ES-I3 (cell line): ENCODE measurements around the gene NABP1.

Experiments used
- H3K36me3 ChIP-seq: 2 replicates; pipeline ENCODE4 v1.6.1; 2013; ENCODE audit warnings: mild to moderate bottlenecking, low read length, control low read depth, moderate library complexity; ENCODE audit not compliant: insufficient read depth
- H3K4me1 ChIP-seq: 2 replicates; pipeline ENCODE4 v1.6.1; 2013; ENCODE audit warnings: mild to moderate bottlenecking, control low read depth, low read length; ENCODE audit not compliant: insufficient read depth
- H3K9ac ChIP-seq: 2 replicates; pipeline ENCODE4 v1.6.1; 2013; ENCODE audit warnings: low read depth, mild to moderate bottlenecking, low read length, moderate library complexity
- H3K9me3 ChIP-seq: 2 replicates; pipeline ENCODE4 v1.6.1; 2013; ENCODE audit warnings: mild to moderate bottlenecking, low read length, moderate library complexity; ENCODE audit not compliant: control insufficient read depth, insufficient read depth

NABP1 gene

GRCh38 chr2:191701029-191701428, 23.1 kb downstream of the NABP1 start:
- no peaks in the 10 kb centered on the region for H3K9me3 ChIP-seq
- H3K4me1 ChIP-seq = no peaks in the 10 kb centered on the region
- no peak overlapping the region for H3K9ac ChIP-seq
- peaks cover 2% of the 10 kb centered on the region; the same call in 1 of the 2 replicates for H3K36me3 ChIP-seq

- Histone ChIP-seq H3K36me3 (no peaks in the 10 kb centered on the region), H3K9ac (no peak overlapping the region), H3K4me1 (0 out of 2 replicates have a peak, but pooled peaks cover 2% of the 10 kb centered on the region), H3K9me3 (no peaks in the 10 kb centered on the region)
Measured at GRCh38 chr2:191701696-191702095, 23.8 kb downstream of the NABP1 start.

- Histone ChIP-seq H3K36me3 (no peaks in the 10 kb centered on the region), H3K4me1 (0 out of 2 replicates have a peak, but pooled peaks cover 2% of the 10 kb centered on the region), H3K9ac (no peak overlapping the region), H3K9me3 (no peaks in the 10 kb centered on the region)
Measured at GRCh38 chr2:191703079-191703725, 25.3 kb downstream of the NABP1 start.

- no peaks in the 10 kb centered on the region for H3K36me3 ChIP-seq
- H3K4me1 ChIP-seq = 0 out of 2 replicates have a peak, but pooled peaks cover 2% of the 10 kb centered on the region
- H3K9ac ChIP-seq = no peak overlapping the region
- H3K9me3 ChIP-seq = no peaks in the 10 kb centered on the region
Measured at GRCh38 chr2:191705084-191705483, 27.1 kb downstream of the NABP1 start.

GRCh38 chr2:191705701-191706100, 27.8 kb downstream of the NABP1 start:
- Histone ChIP-seq H3K9me3 (no peaks in the 10 kb centered on the region), H3K4me1 (peaks cover 7% of the 10 kb centered on the region; the same call in 1 of the 2 replicates), H3K9ac (no peak overlapping the region), H3K36me3 (no peaks in the 10 kb centered on the region)

- no peak overlapping the region for H3K9ac ChIP-seq
- no peaks in the 10 kb centered on the region for H3K9me3 ChIP-seq
- H3K36me3 ChIP-seq = no peaks in the 10 kb centered on the region
- peaks cover 7% of the 10 kb centered on the region; the same call in 1 of the 2 replicates for H3K4me1 ChIP-seq
Measured at GRCh38 chr2:191706791-191707190, 28.9 kb downstream of the NABP1 start.

- Histone ChIP-seq H3K36me3 (no peaks in the 10 kb centered on the region), H3K9me3 (no peaks in the 10 kb centered on the region), H3K9ac (no peak overlapping the region), H3K4me1 (peaks cover 7% of the 10 kb centered on the region; the same call in 1 of the 2 replicates)
Measured at GRCh38 chr2:191707542-191707941, 29.6 kb downstream of the NABP1 start.

- Histone ChIP-seq H3K4me1 (peaks cover 7% of the 10 kb centered on the region; the same call in 1 of the 2 replicates), H3K9me3 (no peaks in the 10 kb centered on the region), H3K36me3 (no peaks in the 10 kb centered on the region), H3K9ac (no peak overlapping the region)
Measured at GRCh38 chr2:191710411-191710900, 32.5 kb downstream of the NABP1 start.

GRCh38 chr2:191711621-191712020, 33.7 kb downstream of the NABP1 start:
- no peaks in the 10 kb centered on the region for H3K36me3 ChIP-seq
- H3K4me1 ChIP-seq = peaks cover 6% of the 10 kb centered on the region; the same call in 1 of the 2 replicates
- no peaks in the 10 kb centered on the region for H3K9me3 ChIP-seq
- no peak overlapping the region for H3K9ac ChIP-seq

- H3K9ac ChIP-seq = no peak overlapping the region
- no peaks in the 10 kb centered on the region for H3K36me3 ChIP-seq
- H3K9me3 ChIP-seq = no peaks in the 10 kb centered on the region
- H3K4me1 ChIP-seq = peaks cover 4% of the 10 kb centered on the region; the same call in 1 of the 2 replicates
Measured at GRCh38 chr2:191713837-191714236, 35.9 kb downstream of the NABP1 start.

- no peak overlapping the region for H3K9ac ChIP-seq
- no peaks in the 10 kb centered on the region for H3K36me3 ChIP-seq
- no peaks in the 10 kb centered on the region for H3K9me3 ChIP-seq
- H3K4me1 ChIP-seq = peaks cover 4% of the 10 kb centered on the region; the same call in 1 of the 2 replicates
Measured at GRCh38 chr2:191714925-191715324, 37.0 kb downstream of the NABP1 start.

GRCh38 chr2:191715471-191715870, 37.5 kb downstream of the NABP1 start:
- no peak overlapping the region for H3K9ac ChIP-seq
- H3K4me1 ChIP-seq = peaks cover 1% of the 10 kb centered on the region; the same call in 1 of the 2 replicates
- H3K9me3 ChIP-seq = no peaks in the 10 kb centered on the region
- H3K36me3 ChIP-seq = no peaks in the 10 kb centered on the region

GRCh38 chr2:191719261-191719660, 41.3 kb downstream of the NABP1 start:
- Histone ChIP-seq H3K4me1 (peaks cover 11% of the 10 kb centered on the region), H3K9ac (no peak overlapping the region), H3K36me3 (no peaks in the 10 kb centered on the region), H3K9me3 (no peaks in the 10 kb centered on the region)

GRCh38 chr2:191719938-191720337, 42.0 kb downstream of the NABP1 start:
- Histone ChIP-seq H3K9ac (no peak overlapping the region), H3K36me3 (no peaks in the 10 kb centered on the region), H3K9me3 (no peaks in the 10 kb centered on the region), H3K4me1 (peaks cover 11% of the 10 kb centered on the region)

- Histone ChIP-seq H3K36me3 (no peaks in the 10 kb centered on the region), H3K4me1 (peaks cover 11% of the 10 kb centered on the region), H3K9me3 (no peaks in the 10 kb centered on the region), H3K9ac (no peak overlapping the region)
Measured at GRCh38 chr2:191721331-191721730, 43.4 kb downstream of the NABP1 start.
